IPS-NIHi7 (cell line): ENCODE measurements around the gene STX1B.

Experiments used
- DNase-seq: peaks from one replicate; pipeline ENCODE4 v3.0.0; 2012; ENCODE audit warnings: mixed read lengths; ENCODE audit errors: extremely low spot score

The STX1B gene

GRCh38 chr16:30996324-30996984 lies 14.0 kb downstream of the STX1B start:
- DNase-seq, result no peak

GRCh38 chr16:30995927-30996323 lies 14.5 kb downstream of the STX1B start:
- no peak for DNase-seq

- DNase-seq, result no peak
Measured at GRCh38 chr16:30992931-30993816, 17.3 kb downstream of the STX1B start.

GRCh38 chr16:30992276-30992780 lies 18.1 kb downstream of the STX1B start:
- no peak for DNase-seq

- DNase-seq, result no peak
Measured at GRCh38 chr16:30991052-30991451, 19.4 kb downstream of the STX1B start.

GRCh38 chr16:30990105-30990504 lies 20.3 kb downstream of the STX1B start:
- DNase-seq, result no peak

GRCh38 chr16:30989469-30990047 lies 20.9 kb downstream of the STX1B start:
- no peak for DNase-seq

GRCh38 chr16:30987581-30988190 lies 22.8 kb downstream of the STX1B start:
- no peak for DNase-seq

- no peak for DNase-seq
Measured at GRCh38 chr16:30986129-30986991, 24.1 kb downstream of the STX1B start.

GRCh38 chr16:30985401-30986128 lies 24.9 kb downstream of the STX1B start:
- peak; percentile 78 for DNase-seq

- peak; percentile 97 for DNase-seq
Measured at GRCh38 chr16:30984669-30985400, 25.6 kb downstream of the STX1B start, which contains the start of gene HSD3B7. TSS of gene HSD3B7 (plus strand) at chr16:30985207. CDS start at chr16:30985659, 452 bp downstream.

- no peak for DNase-seq
Measured at GRCh38 chr16:30983898-30984610, 26.4 kb downstream of the STX1B start.

GRCh38 chr16:30983289-30983889 lies 27.0 kb downstream of the STX1B start:
- DNase-seq, result no peak

- no peak for DNase-seq
Measured at GRCh38 chr16:30982548-30983288, 27.7 kb downstream of the STX1B start.

GRCh38 chr16:30980959-30981358 lies 29.5 kb downstream of the STX1B start:
- no peak for DNase-seq

- no peak for DNase-seq
Measured at GRCh38 chr16:30980434-30980833, 30.0 kb downstream of the STX1B start.

GRCh38 chr16:30980023-30980371 lies 30.4 kb downstream of the STX1B start:
- DNase-seq, result no peak
